Stimulated activated naive B cell treated with anti-CD40 and anti-IgM and Interleukin-4, amounts not matched to agents 10 μg/mL and 1 μg/mL and 100 μg/mL, for 72 hours (primary cell): ENCODE measurements around the gene CEP68.

Source experiments
- ATAC-seq, 2 donors: fragments of 150-1000 bp; cut with Tn5 transposase; replicated peaks; 2 replicates each; pipeline ENCODE4 v1.10.0; 2021; ENCODE audit warnings: moderate library complexity in 1 of 2
- DNase-seq: peaks from one replicate; pipeline ENCODE4 v3.0.0; 2021
- H3K27ac Mint-ChIP-seq: one replicate; pipeline ENCODE4 v1.8.0; 2022; ENCODE audit warnings: mild to moderate bottlenecking, mixed read lengths
- H3K27me3 Mint-ChIP-seq, 2 donors: one replicate each; pipeline ENCODE4 v1.8.0; 2022; ENCODE audit warnings: mixed read lengths in 2 of 2
- H3K36me3 Mint-ChIP-seq, 2 donors: one replicate each; pipeline ENCODE4 v1.8.0; 2022; ENCODE audit warnings: mixed read lengths in 2 of 2, mild to moderate bottlenecking in 1 of 2
- H3K4me1 Mint-ChIP-seq, 2 donors: one replicate each; pipeline ENCODE4 v1.8.0; 2022; ENCODE audit warnings: mixed read lengths in 2 of 2, mild to moderate bottlenecking in 1 of 2
- H3K4me3 Mint-ChIP-seq, 2 donors: one replicate each; pipeline ENCODE4 v1.8.0; 2022; ENCODE audit warnings: mild to moderate bottlenecking in 2 of 2, mixed read lengths in 2 of 2, moderate library complexity in 1 of 2
- H3K9me3 Mint-ChIP-seq, 2 donors: one replicate each; pipeline ENCODE4 v1.8.0; 2022; ENCODE audit warnings: mixed read lengths in 2 of 2, mild to moderate bottlenecking in 1 of 2

Gene CEP68

DNA sequence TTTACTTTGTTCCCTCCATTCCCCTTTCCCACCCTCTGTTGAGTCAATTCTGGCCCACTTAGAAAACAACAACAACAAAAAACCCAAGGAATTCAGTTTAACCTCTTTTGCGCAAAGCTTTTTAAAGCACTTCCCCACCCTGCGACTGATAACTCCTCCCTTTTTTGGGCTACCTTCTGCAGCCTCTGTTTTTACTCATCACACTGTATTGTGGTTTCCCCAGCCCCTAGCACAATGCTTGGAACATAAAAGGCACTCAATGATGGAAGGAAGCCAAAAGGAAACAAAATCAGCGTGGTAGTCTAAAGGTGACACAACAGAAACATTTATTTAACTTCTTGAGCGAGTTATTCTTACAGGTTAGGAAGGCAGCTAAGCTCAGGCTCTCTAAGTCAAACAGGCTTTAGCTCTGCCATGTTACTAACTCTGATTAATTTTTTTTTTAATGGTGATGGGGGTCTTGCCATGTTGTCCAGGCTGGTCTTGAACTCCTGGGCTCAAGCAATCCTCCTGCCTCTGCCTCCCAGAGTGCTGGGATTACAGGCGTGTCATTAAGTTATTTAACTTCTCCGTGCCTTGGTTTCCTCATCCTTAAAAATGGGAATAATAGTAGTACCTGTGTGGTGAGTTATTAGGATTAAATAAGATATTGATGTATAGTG is 1.3 kb downstream of the CEP68 start:
- DNase-seq, result peak; percentile 35
- Mint-ChIP-seq H3K9me3 (no peaks in the 10 kb centered on the region), H3K27ac (peak overlapping the region; percentile 28), H3K36me3 (peaks cover 12 to 15% of the 10 kb centered on the region in 2 donors), H3K4me1 (peaks cover 45 to 65% of the 10 kb centered on the region in 2 donors), H3K4me3 (peak overlapping the region; percentile 86 to 99), H3K27me3 (no peaks in the 10 kb centered on the region)
- peak; percentile 26 to 35 for ATAC-seq

DNA sequence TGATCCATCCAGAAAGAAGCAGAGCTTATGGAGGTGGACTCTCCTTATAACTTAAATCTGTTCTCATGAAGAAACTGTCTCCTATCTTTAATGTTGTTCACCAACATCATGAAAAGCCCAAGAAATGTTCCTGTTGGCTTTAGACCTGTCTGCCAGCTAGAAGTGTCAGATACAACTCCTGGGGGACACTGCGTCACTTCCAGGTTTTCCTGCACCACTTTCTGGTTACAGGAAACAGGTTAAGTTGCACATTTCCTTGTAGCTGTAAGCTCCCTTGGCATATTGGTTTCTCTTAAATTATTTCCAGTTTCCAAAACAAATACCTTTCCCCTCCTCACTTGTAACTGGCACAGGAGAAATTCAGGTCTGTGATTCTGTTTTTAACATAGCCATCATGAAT is 2.9 kb downstream of the CEP68 start:
- Mint-ChIP-seq H3K36me3 (peaks cover 4 to 10% of the 10 kb centered on the region in 2 donors), H3K4me1 (peaks cover 41 to 69% of the 10 kb centered on the region in 2 donors), H3K4me3 (no peak overlapping the region), H3K9me3 (no peaks in the 10 kb centered on the region), H3K27ac (no peak overlapping the region), H3K27me3 (no peaks in the 10 kb centered on the region)
- ATAC-seq (no peak), DNase-seq (no peak)

DNA sequence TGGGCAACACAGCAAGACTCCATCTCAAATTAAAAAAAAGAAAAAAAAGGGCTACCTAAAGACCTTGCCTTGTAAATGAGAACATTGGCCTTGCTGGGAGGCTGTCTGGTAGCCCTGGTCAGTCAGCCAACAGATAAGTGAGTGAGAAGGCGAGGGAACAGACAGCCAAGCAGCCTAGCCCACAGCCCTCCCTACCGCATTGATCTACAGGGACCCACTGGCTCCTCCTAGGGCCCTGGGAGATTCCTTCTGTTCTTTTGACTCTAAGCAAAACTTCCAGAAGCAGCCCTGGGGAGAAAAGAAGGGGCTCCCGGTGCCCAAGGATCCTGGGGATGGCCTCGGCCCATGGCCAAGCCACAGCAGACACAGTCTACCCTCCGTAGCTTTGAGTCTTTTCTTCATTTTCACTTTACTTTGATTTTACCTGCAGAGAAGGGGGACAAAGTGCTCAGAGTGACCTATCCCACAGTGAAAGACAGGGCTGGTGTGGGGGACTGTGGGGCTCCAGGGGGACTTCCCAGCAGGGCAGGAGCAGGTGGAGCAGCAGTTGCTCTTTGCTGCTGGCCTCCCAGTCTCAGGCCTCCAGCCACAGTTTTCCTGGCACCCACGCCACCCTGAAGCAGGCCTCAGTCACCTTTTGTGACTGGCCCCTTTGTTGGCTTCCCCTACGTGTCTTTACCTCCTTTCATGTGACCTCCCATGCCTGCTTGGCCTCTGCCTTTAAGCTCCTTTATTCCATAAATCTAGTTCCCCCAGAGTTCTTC is 5.1 kb downstream of the CEP68 start:
- Mint-ChIP-seq H3K27me3 (no peaks in the 10 kb centered on the region), H3K9me3 (no peaks in the 10 kb centered on the region), H3K4me1 (peaks cover 36 to 70% of the 10 kb centered on the region in 2 donors), H3K4me3 (no peak overlapping the region), H3K36me3 (peaks cover 0 to 2% of the 10 kb centered on the region in 2 donors), H3K27ac (peak overlapping the region; percentile 47)
- ATAC-seq, result no peak
- no peak for DNase-seq

DNA sequence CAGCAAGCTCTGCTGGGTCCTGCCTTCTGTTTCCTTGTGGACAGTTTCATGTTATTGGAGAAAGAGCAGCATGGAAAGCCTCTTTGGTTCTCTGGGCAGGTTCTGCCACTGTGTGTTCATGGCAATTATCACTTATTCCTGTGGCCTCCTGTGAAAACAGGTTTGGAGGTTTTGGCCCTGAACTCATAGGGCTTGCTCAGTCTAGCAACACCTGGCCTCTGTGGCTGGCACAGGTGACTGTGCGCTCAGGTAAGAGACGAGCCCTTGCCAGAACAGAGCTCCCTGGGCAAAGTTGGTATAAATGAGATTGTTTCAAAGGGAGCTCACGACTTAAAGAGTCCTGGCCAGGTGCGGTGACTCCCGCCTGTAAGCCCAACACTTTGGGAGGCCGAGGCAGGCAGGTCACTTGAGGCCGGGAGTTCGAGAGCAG is 5.7 kb downstream of the CEP68 start:
- peak overlapping the region; percentile 47 for H3K27ac Mint-ChIP-seq
- H3K36me3 Mint-ChIP-seq, result peaks cover 0 to 2% of the 10 kb centered on the region in 2 donors
- no peaks in the 10 kb centered on the region for H3K27me3 Mint-ChIP-seq
- ATAC-seq (no peak), DNase-seq (no peak)
- H3K4me3 Mint-ChIP-seq, result no peak overlapping the region
- H3K4me1 Mint-ChIP-seq, result peaks cover 35 to 69% of the 10 kb centered on the region in 2 donors
- H3K9me3 Mint-ChIP-seq, result no peaks in the 10 kb centered on the region

DNA sequence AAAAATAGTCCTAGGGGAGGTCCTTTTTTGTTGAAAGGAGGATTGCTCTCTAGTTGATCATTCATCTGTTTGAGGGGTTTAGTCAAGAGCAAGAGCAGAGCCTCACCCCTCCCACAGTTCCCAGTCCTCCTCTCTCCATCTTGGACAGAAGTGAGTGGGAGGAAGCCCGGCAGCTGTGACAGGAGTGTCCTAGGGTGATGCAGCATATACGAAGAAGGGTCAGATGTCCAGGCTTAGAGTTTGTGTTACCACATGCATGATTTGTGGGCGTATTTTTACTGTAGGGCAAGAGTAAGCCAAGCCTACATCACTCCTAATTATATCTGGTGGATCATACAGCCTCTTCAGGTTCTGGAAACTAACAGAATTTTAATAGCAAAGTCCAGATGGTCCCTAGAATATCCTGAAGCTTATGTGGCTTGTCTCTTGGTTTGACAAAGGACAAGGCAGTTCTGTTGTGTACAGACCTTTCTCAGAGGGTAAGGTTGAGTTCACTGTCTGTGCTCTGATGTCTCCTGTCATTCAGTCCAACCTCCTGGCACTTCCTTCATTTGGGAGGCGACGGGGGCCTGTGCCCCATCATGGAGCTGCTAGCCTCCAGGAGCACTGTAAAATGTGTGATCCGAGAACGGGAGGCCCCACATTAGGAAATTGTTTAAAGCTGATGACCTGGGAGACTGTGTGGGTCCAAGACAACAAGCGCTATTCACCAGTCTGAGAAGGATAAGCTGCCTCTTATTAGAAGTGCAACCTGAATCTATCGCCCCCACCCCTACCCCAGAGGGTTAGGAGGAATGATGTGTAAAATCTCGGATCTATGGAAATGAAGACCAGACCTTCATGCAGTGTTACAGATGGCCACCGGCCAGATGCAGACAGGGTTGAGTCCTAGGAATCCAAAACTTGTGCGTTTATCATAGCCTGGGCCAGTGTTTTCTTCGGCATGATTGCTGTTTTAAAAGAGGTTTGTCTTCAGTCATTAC is 6.9 kb downstream of the CEP68 start:
- Mint-ChIP-seq H3K4me1 (peaks cover 35 to 69% of the 10 kb centered on the region in 2 donors), H3K4me3 (no peak overlapping the region), H3K27ac (peak overlapping the region; percentile 57), H3K27me3 (no peaks in the 10 kb centered on the region), H3K9me3 (no peaks in the 10 kb centered on the region), H3K36me3 (peaks cover 5 to 10% of the 10 kb centered on the region in 2 donors)
- no peak for ATAC-seq
- no peak for DNase-seq

DNA sequence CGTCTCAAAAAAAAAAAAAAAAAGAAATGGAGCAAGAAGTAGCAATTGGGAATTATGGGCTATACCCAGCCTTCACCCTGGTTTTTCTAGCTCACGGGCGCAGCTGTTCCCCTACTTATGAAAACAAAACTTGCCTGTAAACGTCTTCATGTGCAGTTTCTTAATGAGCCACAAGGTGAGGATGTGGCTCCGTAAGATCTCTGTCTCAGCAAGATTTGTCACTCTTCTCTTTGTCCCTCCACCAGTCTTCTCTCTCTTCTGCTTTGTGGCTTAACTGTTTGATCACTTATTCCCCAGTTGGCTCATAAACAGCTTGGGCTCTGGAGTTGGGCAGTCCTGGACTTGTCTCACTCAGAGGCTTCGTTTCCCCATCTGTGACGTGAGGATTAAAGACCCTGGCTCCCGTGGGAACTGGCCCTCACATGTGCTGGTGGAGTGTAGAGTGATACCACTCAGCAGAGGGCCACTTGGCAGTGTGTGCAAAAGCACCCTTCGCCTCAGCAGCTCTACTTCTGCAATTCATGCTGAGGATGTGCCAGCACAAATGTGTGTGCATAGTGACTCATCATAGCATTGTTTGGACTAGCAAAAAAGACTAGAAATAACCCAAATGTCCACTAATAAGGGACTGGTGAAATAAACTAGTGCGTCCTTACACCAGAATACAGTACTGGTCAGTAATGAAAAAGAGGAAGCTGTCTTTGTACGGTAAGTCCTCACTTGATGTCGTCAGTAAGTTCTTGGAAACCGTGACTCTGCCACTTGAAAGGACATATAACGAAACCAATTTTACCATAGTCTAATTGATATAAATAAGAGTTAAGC is 8.7 kb downstream of the CEP68 start:
- no peaks in the 10 kb centered on the region for H3K27me3 Mint-ChIP-seq
- peaks cover 9 to 15% of the 10 kb centered on the region in 2 donors for H3K36me3 Mint-ChIP-seq
- H3K9me3 Mint-ChIP-seq, result no peaks in the 10 kb centered on the region
- H3K4me3 Mint-ChIP-seq, result peak overlapping the region; percentile 51 to 69
- H3K27ac Mint-ChIP-seq, result peak overlapping the region; percentile 95
- peaks cover 39 to 66% of the 10 kb centered on the region in 2 donors for H3K4me1 Mint-ChIP-seq
- peak; percentile 87 for DNase-seq
- peak; percentile 91 to 93 for ATAC-seq

DNA sequence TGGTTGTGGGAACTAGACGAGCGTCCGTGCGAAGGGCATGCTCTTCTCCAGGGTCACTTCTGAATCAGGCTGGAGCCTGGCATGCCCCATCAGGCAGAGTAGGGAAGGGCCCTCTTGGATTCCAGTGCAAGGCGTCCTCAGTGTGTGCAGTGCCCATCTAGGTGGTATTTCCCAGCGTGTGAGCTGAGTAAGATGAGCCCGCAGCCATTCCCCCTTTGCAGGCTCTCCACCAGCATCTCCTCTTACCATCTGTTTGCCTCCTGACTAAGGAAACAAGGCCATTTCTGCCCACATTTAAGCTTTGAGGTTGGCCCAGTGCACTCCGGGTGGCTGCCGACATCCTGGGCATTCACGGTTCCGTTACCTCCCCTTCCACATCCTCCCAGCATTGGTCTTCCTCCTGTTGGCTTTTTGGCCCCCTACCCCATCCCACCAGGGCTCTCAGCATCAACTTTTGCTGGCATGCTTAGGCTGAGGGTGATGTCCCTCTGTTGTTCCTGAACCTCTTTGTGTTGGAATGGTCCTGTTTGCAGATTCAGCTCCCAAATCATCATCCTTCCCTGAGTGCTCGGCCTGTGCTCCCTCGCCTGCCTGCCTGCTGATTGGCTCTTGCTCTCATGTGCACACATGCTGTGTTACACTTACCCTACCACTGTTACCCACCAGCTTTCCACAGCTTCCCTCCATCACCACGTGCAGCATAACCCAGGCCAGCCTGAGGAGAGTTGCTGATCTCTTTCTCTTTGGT is 11.8 kb downstream of the CEP68 start:
- H3K9me3 Mint-ChIP-seq, result no peaks in the 10 kb centered on the region
- DNase-seq, result no peak
- peaks cover 30 to 42% of the 10 kb centered on the region in 2 donors for H3K36me3 Mint-ChIP-seq
- H3K4me1 Mint-ChIP-seq, result peaks cover 56 to 83% of the 10 kb centered on the region in 2 donors
- no peak overlapping the region for H3K4me3 Mint-ChIP-seq
- H3K27me3 Mint-ChIP-seq, result no peaks in the 10 kb centered on the region
- ATAC-seq, result no peak
- peak overlapping the region; percentile 78 for H3K27ac Mint-ChIP-seq

DNA sequence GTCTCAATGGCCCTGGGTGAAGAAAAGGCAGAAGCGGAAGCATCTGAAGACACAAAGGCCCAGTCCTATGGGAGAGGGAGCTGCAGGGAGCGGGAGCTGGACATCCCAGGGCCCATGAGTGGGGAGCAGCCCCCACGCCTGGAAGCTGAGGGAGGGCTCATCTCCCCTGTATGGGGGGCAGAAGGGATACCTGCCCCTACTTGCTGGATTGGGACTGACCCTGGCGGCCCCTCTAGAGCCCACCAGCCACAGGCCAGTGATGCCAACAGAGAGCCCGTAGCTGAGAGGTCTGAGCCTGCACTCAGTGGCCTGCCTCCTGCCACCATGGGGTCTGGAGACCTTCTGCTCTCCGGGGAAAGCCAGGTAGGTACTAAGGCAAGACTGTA is 13.2 kb downstream of the CEP68 start:
- ATAC-seq, result no peak

DNA sequence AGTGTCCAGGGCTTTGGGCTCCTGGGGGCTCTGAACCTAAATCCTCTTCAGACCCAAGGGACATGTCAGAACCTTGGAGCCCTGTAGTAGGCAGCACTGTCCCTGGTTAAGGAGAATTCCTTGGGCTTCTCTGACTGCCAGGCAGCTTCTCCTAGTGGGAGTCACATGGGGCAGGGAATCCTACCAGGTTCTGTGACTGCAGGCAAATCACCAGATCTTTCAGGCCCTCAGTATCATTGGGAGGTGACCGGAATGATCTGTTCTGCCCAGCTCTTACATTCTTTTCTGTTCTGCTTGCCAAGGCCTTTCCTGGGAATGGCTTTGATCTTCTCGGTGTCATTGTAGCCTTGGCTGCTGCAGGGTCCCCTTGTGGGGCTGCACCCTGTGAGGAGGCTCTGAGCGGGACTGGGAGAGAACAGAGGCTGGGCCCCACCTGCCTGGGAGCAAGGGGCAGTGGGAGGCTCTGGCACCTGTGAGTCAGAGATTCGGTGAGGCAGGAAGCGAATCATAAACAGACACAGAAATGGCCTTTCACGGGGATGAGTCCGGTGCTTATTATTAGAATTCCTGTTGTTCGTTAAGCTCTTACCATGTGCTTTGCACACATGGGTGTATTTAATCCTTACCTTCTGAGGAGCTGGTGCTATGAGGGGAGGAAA is 14.1 kb downstream of the CEP68 start:
- no peak overlapping the region for H3K4me3 Mint-ChIP-seq
- peaks cover 45 to 62% of the 10 kb centered on the region in 2 donors for H3K4me1 Mint-ChIP-seq
- no peak for DNase-seq

More for the DNA sequence above, 13.2 kb downstream of the CEP68 start:
- H3K27ac Mint-ChIP-seq, result peak overlapping the region; percentile 72
- DNase-seq, result no peak
- peaks cover 38 to 53% of the 10 kb centered on the region in 2 donors for H3K36me3 Mint-ChIP-seq
- H3K27me3 Mint-ChIP-seq, result no peaks in the 10 kb centered on the region
- peaks cover 49 to 70% of the 10 kb centered on the region in 2 donors for H3K4me1 Mint-ChIP-seq
- no peak overlapping the region for H3K4me3 Mint-ChIP-seq
- no peaks in the 10 kb centered on the region for H3K9me3 Mint-ChIP-seq

DNA sequence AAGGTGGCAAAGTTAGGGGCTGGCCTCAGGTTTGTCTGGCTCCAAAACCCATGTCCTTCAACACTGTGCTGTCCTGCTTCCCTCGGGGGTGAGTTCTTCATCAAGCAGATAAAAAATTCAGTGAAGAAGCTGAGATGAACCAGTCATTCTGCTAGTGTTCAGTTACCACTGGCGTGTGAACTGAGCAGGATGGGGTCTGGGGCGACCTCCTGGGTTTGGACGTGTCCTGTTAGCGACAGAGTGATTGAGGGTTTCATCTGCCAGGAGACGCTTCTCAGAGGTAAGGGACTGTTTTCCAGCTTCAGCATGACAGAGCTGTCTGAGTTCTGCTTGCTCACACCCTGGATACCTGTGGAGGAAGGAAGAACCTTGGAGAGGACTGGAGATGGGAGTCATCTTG is 14.6 kb downstream of the CEP68 start:
- Mint-ChIP-seq H3K27me3 (no peaks in the 10 kb centered on the region), H3K27ac (peak overlapping the region; percentile 90), H3K9me3 (no peaks in the 10 kb centered on the region), H3K4me1 (peaks cover 44 to 57% of the 10 kb centered on the region in 2 donors), H3K4me3 (no peak overlapping the region), H3K36me3 (peaks cover 38 to 56% of the 10 kb centered on the region in 2 donors)
- DNase-seq (no peak), ATAC-seq (no peak)

More for the DNA sequence above, 14.1 kb downstream of the CEP68 start:
- Mint-ChIP-seq H3K27me3 (no peaks in the 10 kb centered on the region), H3K36me3 (peaks cover 38 to 56% of the 10 kb centered on the region in 2 donors), H3K9me3 (no peaks in the 10 kb centered on the region), H3K27ac (peak overlapping the region; percentile 90)
- no peak for ATAC-seq

DNA sequence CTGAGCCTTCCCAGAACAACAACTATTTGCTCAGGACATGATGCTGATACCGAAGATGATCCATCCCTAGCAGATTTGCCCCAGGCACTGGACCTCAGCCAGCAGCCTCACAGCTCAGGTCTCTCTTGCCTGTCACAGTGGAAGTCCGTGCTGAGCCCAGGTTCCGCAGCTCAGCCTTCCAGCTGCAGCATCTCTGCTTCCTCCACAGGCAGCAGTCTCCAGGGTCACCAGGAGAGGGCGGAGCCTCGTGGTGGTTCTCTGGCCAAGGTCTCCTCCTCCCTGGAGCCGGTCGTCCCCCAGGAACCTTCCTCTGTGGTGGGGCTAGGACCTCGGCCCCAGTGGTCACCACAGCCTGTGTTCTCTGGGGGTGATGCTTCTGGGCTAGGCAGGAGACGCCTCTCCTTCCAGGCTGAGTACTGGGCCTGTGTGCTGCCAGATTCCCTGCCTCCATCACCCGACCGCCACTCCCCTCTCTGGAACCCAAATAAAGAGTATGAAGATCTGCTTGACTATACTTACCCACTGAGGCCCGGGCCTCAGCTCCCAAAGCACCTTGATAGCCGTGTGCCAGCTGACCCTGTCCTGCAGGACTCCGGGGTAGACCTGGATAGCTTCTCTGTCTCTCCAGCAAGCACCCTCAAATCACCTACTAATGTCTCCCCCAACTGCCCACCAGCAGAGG is 15.4 kb downstream of the CEP68 start:
- no peaks in the 10 kb centered on the region for H3K9me3 Mint-ChIP-seq
- peaks cover 38 to 60% of the 10 kb centered on the region in 2 donors for H3K36me3 Mint-ChIP-seq
- ATAC-seq (no peak), DNase-seq (no peak)
- peaks cover 42 to 54% of the 10 kb centered on the region in 2 donors for H3K4me1 Mint-ChIP-seq
- no peaks in the 10 kb centered on the region for H3K27me3 Mint-ChIP-seq
- peak overlapping the region in 1 of 2 donors; percentile 6 for H3K4me3 Mint-ChIP-seq
- peak overlapping the region; percentile 89 for H3K27ac Mint-ChIP-seq
